Endothelial cell of umbilical vein (primary cell): ENCODE results near the gene NUDCD3. TPM values are rescaled to one million over a fixed set of nuclear protein-coding genes. Genes with fewer than 3 reads are reported as not detected.

ENCODE experiments used
- BruUV-seq: library from RNA; stranded (reverse); fragments of 400-500 nt; replicated peaks from 2 replicates; lab custom pipeline; 2021; lab: Mats Ljungman, UMichigan
- CTCF ChIA-PET: fragments of 300-600, 350-600 bp; sonication (Branson Sonifier 250); formaldehyde crosslinking; loops from one replicate; lab custom pipeline; 2021; ENCODE audit warnings: antibody characterized with exemption, inconsistent platforms; lab: Charles Lee
- POLR2A ChIA-PET: fragments of 300-600, 350-600 bp; sonication (Branson Sonifier 250); formaldehyde crosslinking; loops from one replicate; lab custom pipeline; 2021; ENCODE audit warnings: antibody characterized with exemption, inconsistent platforms; lab: Charles Lee
- DNase-seq: peaks from one replicate; pipeline ENCODE4 v3.0.0-alpha.2; 2011; ENCODE audit warnings: low read depth, low spot score
- FAIRE-seq: peaks from 2 replicates; lab custom pipeline; 2011; peaks lifted over from hg19 to GRCh38; lab: Jason Lieb, UNC
- H2AFZ ChIP-seq: 2 replicates; pipeline ENCODE4 v1.6.0; 2012; ENCODE audit warnings: low read depth, low read length, control low read depth, inconsistent platforms
- H3K27ac ChIP-seq: 2 replicates; pipeline ENCODE4 v1.5.1; 2011; ENCODE audit warnings: low read depth, mild to moderate bottlenecking, control low read depth, low read length, moderate library complexity; ENCODE audit not compliant: insufficient read depth
- H3K27me3 ChIP-seq, 2 experiments: 2 replicates each; pipeline versions ENCODE4 v1.6.0 to v1.6.1; 2011; ENCODE audit warnings: low read length in 2 of 2, mixed read lengths in 1 of 2; ENCODE audit not compliant: control insufficient read depth in 2 of 2, insufficient read depth in 2 of 2
- H3K36me3 ChIP-seq, 2 experiments: 2 replicates in 1 of 2; 3 replicates in 1 of 2; pipeline ENCODE4 v1.5.1; 2011; ENCODE audit warnings: low read length in 2 of 2, mild to moderate bottlenecking in 1 of 2, moderate library complexity in 1 of 2; ENCODE audit not compliant: control insufficient read depth in 2 of 2, insufficient read depth in 2 of 2; ENCODE audit errors: extremely low read depth in 1 of 2
- H3K4me1 ChIP-seq: 3 replicates; pipeline ENCODE4 v1.5.1; 2011; ENCODE audit warnings: mild to moderate bottlenecking, low read length; ENCODE audit not compliant: control insufficient read depth, insufficient read depth; ENCODE audit errors: extremely low read depth
- H3K4me2 ChIP-seq: 2 replicates; pipeline ENCODE4 v1.6.1; 2011; ENCODE audit warnings: low read length, control low read depth, mixed read lengths; ENCODE audit not compliant: insufficient read depth
- H3K4me3 ChIP-seq, 3 experiments: fragments of 200-600 bp in 1 of 3; sonication (generic), shearing (Covaris generic) in 1 of 3; replicated peaks in 1 of 3; 2 replicates each; pipeline ENCODE4 v1.5.1; 2011 to 2016; ENCODE audit warnings: control low read depth in 3 of 3, low read length in 3 of 3, mild to moderate bottlenecking in 2 of 3, inconsistent platforms in 1 of 3, low read depth in 1 of 3, moderate library complexity in 1 of 3; ENCODE audit not compliant: insufficient read depth in 1 of 3
- H3K79me2 ChIP-seq: 2 replicates; pipeline ENCODE4 v1.6.0; 2012; ENCODE audit warnings: low read length, inconsistent platforms; ENCODE audit not compliant: control insufficient read depth, insufficient read depth
- H3K9ac ChIP-seq: replicated peaks from 2 replicates; pipeline ENCODE3; 2011; ENCODE audit warnings: low read length, control low read depth; ENCODE audit not compliant: insufficient read depth; ENCODE audit errors: extremely low read depth
- H3K9me1 ChIP-seq: replicated peaks from 3 replicates; pipeline ENCODE4 v1.6.0; 2011; ENCODE audit warnings: mild to moderate bottlenecking, low read length; ENCODE audit not compliant: control insufficient read depth, insufficient read depth; ENCODE audit errors: extremely low read depth
- H3K9me3 ChIP-seq: replicated peaks from 2 replicates; pipeline ENCODE4 v1.5.1; 2012; ENCODE audit warnings: low read length, inconsistent platforms; ENCODE audit not compliant: control insufficient read depth, insufficient read depth
- H4K20me1 ChIP-seq: replicated peaks from 2 replicates; pipeline ENCODE3; 2011; ENCODE audit warnings: mild to moderate bottlenecking, low read length; ENCODE audit not compliant: control insufficient read depth, insufficient read depth; ENCODE audit errors: extremely low read depth
- CTCF ChIP-seq, 2 donors: IDR thresholded peaks; 1 replicate in 1 of 2; 2 replicates in 1 of 2; pipeline ENCODE4 v1.5.1; 2011; ENCODE audit warnings: low read length in 2 of 2, mild to moderate bottlenecking in 2 of 2, moderate library complexity in 2 of 2, control low read depth in 1 of 2, inconsistent platforms in 1 of 2, low read depth in 1 of 2; ENCODE audit not compliant: insufficient read depth in 1 of 2; ENCODE audit errors: extremely low read depth in 1 of 2
- EZH2 ChIP-seq: IDR thresholded peaks from 2 replicates; pipeline ENCODE4 v1.6.1; 2012; ENCODE audit warnings: borderline replicate concordance, low read depth, mild to moderate bottlenecking, moderate library complexity, low read length, inconsistent platforms; ENCODE audit not compliant: severe bottlenecking
- FOS ChIP-seq: IDR thresholded peaks from 2 replicates; pipeline ENCODE4 v1.6.1; 2011; ENCODE audit warnings: mild to moderate bottlenecking, low read length, moderate library complexity, borderline replicate concordance; ENCODE audit not compliant: insufficient read depth
- GATA2 ChIP-seq: IDR thresholded peaks from 2 replicates; pipeline ENCODE4 v1.7.0; 2011; ENCODE audit warnings: low read depth, mild to moderate bottlenecking, moderate library complexity, mixed read lengths, low read length; ENCODE audit not compliant: insufficient read length, insufficient read depth
- JUN ChIP-seq: IDR thresholded peaks from 2 replicates; pipeline ENCODE4 v1.6.1; 2011; ENCODE audit warnings: borderline replicate concordance, low read depth; ENCODE audit not compliant: insufficient read length, insufficient read depth
- MAX ChIP-seq: IDR thresholded peaks from 2 replicates; pipeline ENCODE4 v1.6.1; 2011; ENCODE audit not compliant: insufficient read depth, insufficient read length
- MYC ChIP-seq: IDR thresholded peaks from one replicate; pipeline ENCODE4 v1.6.1; 2011; ENCODE audit warnings: mild to moderate bottlenecking, low read depth, low read length
- POLR2A ChIP-seq: IDR thresholded peaks from 2 replicates; pipeline ENCODE4 v1.6.1; 2012; ENCODE audit warnings: low read depth, mild to moderate bottlenecking, control low read depth, low read length
- POLR2AphosphoS5 ChIP-seq: IDR thresholded peaks from 2 replicates; pipeline ENCODE4 v1.6.1; 2012; ENCODE audit warnings: low read depth, mild to moderate bottlenecking, control low read depth, low read length, moderate library complexity; ENCODE audit not compliant: insufficient read depth
- dilution Hi-C: fragments of 300-500 bp; cut with MboI; formaldehyde crosslinking; loops from one replicate; pipeline ENCODE4 v1.15.0; 2019; ENCODE audit warnings: low sequenced_read_pairs; ENCODE audit not compliant: extremely low pct_ligation_motif_present
- intact Hi-C: fragments of 100-400 bp; cut with micrococcal nuclease; formaldehyde crosslinking; loops from one replicate; pipeline ENCODE4 v1.10.0; 2022
- polyA plus RNA-seq, 4 experiments: library from polyadenylated mRNA; depleted of rRNA in 3 of 4; stranded (reverse) in 3 of 4; unstranded in 1 of 4; fragments of >200 nt; gene quantifications; 2 replicates each; pipeline versions ENCODE4 v1.2.1 to v1.2.3, GENCODE V29; 2011 to 2012; ENCODE audit warnings: missing spikeins in 1 of 4
- total RNA-seq: library from RNA; stranded (reverse); gene quantifications from 2 replicates; pipeline ENCODE4 v1.2.3, GENCODE V29; 2021

NUDCD3 gene
- total and polyA plus RNA-seq, 2 donors (not counting 3 experiments of a cell fraction or from before 2014, with no cell fraction given): 50.6 to 137 TPM

GRCh38 chr7:44448922-44449583 lies 41.4 kb downstream of the NUDCD3 start:
- Histone ChIP-seq H3K9me1 (no peaks in the 10 kb centered on the region), H3K36me3 (peaks cover 0 to 2% of the 10 kb centered on the region in 2 experiments), H3K4me3 (no peak overlapping the region), H3K9me3 (no peaks in the 10 kb centered on the region), H2AFZ (no peak overlapping the region), H3K27ac (no peak overlapping the region), H3K27me3 (no peaks in the 10 kb centered on the region), H3K9ac (no peak overlapping the region), H3K4me2 (no peak overlapping the region), H3K79me2 (peaks cover 59% of the 10 kb centered on the region), H3K4me1 (no peaks in the 10 kb centered on the region), H4K20me1 (no peaks in the 10 kb centered on the region)
- TF ChIP-seq GATA2 (no peak), POLR2AphosphoS5 (no peak), MAX (no peak), MYC (no peak), JUN (no peak)
- intact Hi-C loops: no loop called here
- ChIA-PET CTCF (interaction anchor here (0.9 to 1.3 kb wide), 2 partner anchors 12 to 41 kb away, joined by 3 read pairs; no protein-coding TSS in a partner anchor), POLR2A (interaction anchor here (0.5 to 0.7 kb wide), 2 partner anchors 8 to 378 kb away, joined by 4 to 9 read pairs; no protein-coding TSS in a partner anchor)
- dilution Hi-C loops: no loop called here
- FAIRE-seq: no peak
- DNase-seq: no peak
- no TSS peak for BruUV-seq

- DNase-seq: no peak
- dilution Hi-C loops: no loop called here
- no peaks in the 10 kb centered on the region for H3K9me1 ChIP-seq
- TF ChIP-seq MYC (no peak), GATA2 (no peak), POLR2A (no peak), EZH2 (no peak), JUN (no peak), POLR2AphosphoS5 (no peak), MAX (no peak), FOS (no peak), CTCF (IDR thresholded peaks at IDR 0.05; ENCODE audit: extremely low read depth in 1 of 2, insufficient read depth in 1 of 2, low read depth in 1 of 2, low read length in 2 of 2) (no peak)
- no peaks in the 10 kb centered on the region for H3K9me3 ChIP-seq
- H3K79me2 ChIP-seq: peaks cover 56% of the 10 kb centered on the region
- ChIA-PET POLR2A (no interaction called here), CTCF (interaction anchor here (1.3 kb wide), 1 partner anchor 13 kb away, joined by 3 read pairs; no protein-coding TSS in a partner anchor)
- intact Hi-C loops: no loop called here
- no peaks in the 10 kb centered on the region for H3K27me3 ChIP-seq
- no peaks in the 10 kb centered on the region for H4K20me1 ChIP-seq
- no peak overlapping the region for H2AFZ ChIP-seq
- no peaks in the 10 kb centered on the region for H3K4me1 ChIP-seq
- H3K4me3 ChIP-seq: no peak overlapping the region
- H3K9ac ChIP-seq: no peak overlapping the region
- no TSS peak for BruUV-seq
- peaks cover 0 to 2% of the 10 kb centered on the region in 2 experiments for H3K36me3 ChIP-seq
- H3K4me2 ChIP-seq: no peak overlapping the region
- no peak for FAIRE-seq
- H3K27ac ChIP-seq: no peak overlapping the region
Observed at GRCh38 chr7:44447874-44448425, 42.5 kb downstream of the NUDCD3 start.
